Smooth muscle cell (in vitro differentiated cells): ENCODE data around the gene USP25. TPM values are rescaled to one million over a fixed set of nuclear protein-coding genes. Genes with fewer than 3 reads are reported as not detected.

Experiments used
- DNase-seq: peaks from one replicate; lab custom pipeline; 2025; ENCODE audit not compliant: unreplicated experiment; lab: John Stamatoyannopoulos, UW
- H2AFZ ChIP-seq: fragments of 200-600 bp; sonication (generic); 2 replicates; pipeline ENCODE4 v1.6.0; 2016; ENCODE audit warnings: antibody characterized with exemption, low read depth, mild to moderate bottlenecking
- H3F3A ChIP-seq: fragments of 200-600 bp; sonication (generic); 2 replicates; pipeline ENCODE4 v1.6.0; 2017; ENCODE audit warnings: antibody characterized with exemption, low read depth
- H3K27ac ChIP-seq: fragments of 200-600 bp; sonication (generic); 2 replicates; pipeline ENCODE4 v1.5.1; 2016; ENCODE audit warnings: low read depth, mild to moderate bottlenecking
- H3K27me3 ChIP-seq: fragments of 200-600 bp; sonication (generic); 2 replicates; pipeline ENCODE4 v1.6.1; 2016; ENCODE audit warnings: low read depth, mild to moderate bottlenecking
- H3K36me3 ChIP-seq: fragments of 200-600 bp; sonication (generic); 2 replicates; pipeline ENCODE4 v1.5.1; 2016; ENCODE audit warnings: low read depth
- H3K4me1 ChIP-seq: fragments of 200-600 bp; sonication (generic); 2 replicates; pipeline ENCODE4 v1.5.1; 2016; ENCODE audit warnings: low read depth
- H3K4me2 ChIP-seq: fragments of 200-600 bp; sonication (generic); 2 replicates; pipeline ENCODE4 v1.6.0; 2016; ENCODE audit warnings: mild to moderate bottlenecking
- H3K4me3 ChIP-seq: fragments of 200-600 bp; sonication (generic); 2 replicates; pipeline ENCODE4 v1.5.1; 2016; ENCODE audit warnings: mild to moderate bottlenecking
- H3K79me2 ChIP-seq: fragments of 200-600 bp; sonication (generic); 2 replicates; pipeline ENCODE4 v1.6.0; 2016; ENCODE audit warnings: low read depth, mild to moderate bottlenecking
- H3K9ac ChIP-seq: fragments of 200-600 bp; sonication (generic); 2 replicates; pipeline ENCODE4 v1.6.0; 2016; ENCODE audit warnings: low read depth
- H3K9me3 ChIP-seq: fragments of 200-600 bp; sonication (generic); replicated peaks from 2 replicates; pipeline ENCODE4 v1.5.1; 2016; ENCODE audit warnings: low read depth
- H4K20me1 ChIP-seq: fragments of 200-600 bp; sonication (generic); 2 replicates; pipeline ENCODE4 v1.6.0; 2016; ENCODE audit warnings: low read depth
- CTCF ChIP-seq: fragments of 200-600 bp; sonication (generic); IDR thresholded peaks from 2 replicates; pipeline ENCODE4 v1.5.1; 2017; ENCODE audit warnings: borderline replicate concordance, mild to moderate bottlenecking, antibody characterized with exemption; ENCODE audit not compliant: insufficient read depth, poor library complexity, severe bottlenecking
- WGBS: methylation state at CpG from one replicate; pipeline ENCODE4 v1.1.7; 2016; ENCODE audit warnings: low lambda C conversion rate; 5-methylcytosine and 5-hydroxymethylcytosine counted together
- polyA plus RNA-seq: library from polyadenylated mRNA; unstranded; fragments of >200 nt; fragmentation: Nextera tagmentation; extraction: Ambion mirVana; gene quantifications from 2 replicates; pipeline ENCODE4 v1.2.1, GENCODE V29; 2016
- total RNA-seq: library from RNA; depleted of rRNA; stranded (reverse); fragments of >200 nt; gene quantifications from 2 replicates; pipeline ENCODE4 v1.2.3, GENCODE V29; 2014

The USP25 gene
- total and polyA plus RNA-seq, 2 experiments from 2014 or later, result 12.0 to 30.7 TPM

- Histone ChIP-seq H3K9ac (no peak overlapping the region), H3K27me3 (no peaks in the 10 kb centered on the region), H3K4me1 (no peaks in the 10 kb centered on the region), H2AFZ (no peak overlapping the region), H3K79me2 (no peaks in the 10 kb centered on the region), H3K36me3 (no peaks in the 10 kb centered on the region), H3K9me3 (no peaks in the 10 kb centered on the region), H3K4me3 (no peak overlapping the region), H3K4me2 (peak overlapping the region; percentile 66), H4K20me1 (no peaks in the 10 kb centered on the region), H3F3A (no peaks in the 10 kb centered on the region), H3K27ac (peak overlapping the region; percentile 61)
- DNase-seq, result no peak
- WGBS, result 1% methylated on average over 3 of the region's 3 CpGs
- TF ChIP-seq CTCF, result no peak
Measured at GRCh38 chr21:15706696-15707095, 23.1 kb upstream of the USP25 start.

- H3K27me3 ChIP-seq, result no peaks in the 10 kb centered on the region
- H3K4me1 ChIP-seq, result no peaks in the 10 kb centered on the region
- no peaks in the 10 kb centered on the region for H3K9me3 ChIP-seq
- no peaks in the 10 kb centered on the region for H3K36me3 ChIP-seq
- no peak overlapping the region for H3K4me3 ChIP-seq
- 100% methylated on average over 1 of the region's 1 CpG for WGBS
- H3K4me2 ChIP-seq, result no peak overlapping the region
- no peak for DNase-seq
- no peaks in the 10 kb centered on the region for H3K79me2 ChIP-seq
- no peak overlapping the region for H3K27ac ChIP-seq
- H3K9ac ChIP-seq, result no peak overlapping the region
- H2AFZ ChIP-seq, result no peak overlapping the region
- no peak for TF ChIP-seq CTCF
- H4K20me1 ChIP-seq, result no peaks in the 10 kb centered on the region
- no peaks in the 10 kb centered on the region for H3F3A ChIP-seq
Measured at GRCh38 chr21:15713412-15713811, 16.4 kb upstream of the USP25 start.

- H3K9me3 ChIP-seq, result no peaks in the 10 kb centered on the region
- H3K4me3 ChIP-seq, result no peak overlapping the region
- H3K27ac ChIP-seq, result no peak overlapping the region
- no peaks in the 10 kb centered on the region for H3K4me1 ChIP-seq
- no peaks in the 10 kb centered on the region for H3K36me3 ChIP-seq
- H2AFZ ChIP-seq, result no peak overlapping the region
- no peak overlapping the region for H3K4me2 ChIP-seq
- H3K27me3 ChIP-seq, result no peaks in the 10 kb centered on the region
- no peaks in the 10 kb centered on the region for H3K79me2 ChIP-seq
- no peak for DNase-seq
- H4K20me1 ChIP-seq, result no peaks in the 10 kb centered on the region
- no peaks in the 10 kb centered on the region for H3F3A ChIP-seq
- H3K9ac ChIP-seq, result no peak overlapping the region
- no peak for TF ChIP-seq CTCF
Measured at GRCh38 chr21:15718711-15719110, 11.1 kb upstream of the USP25 start.

GRCh38 chr21:15719976-15720375 lies 9.8 kb upstream of the USP25 start:
- H3K4me3 ChIP-seq, result no peak overlapping the region
- H3K79me2 ChIP-seq, result no peaks in the 10 kb centered on the region
- no peaks in the 10 kb centered on the region for H3K27me3 ChIP-seq
- TF ChIP-seq CTCF, result no peak
- no peak overlapping the region for H3K27ac ChIP-seq
- H3K36me3 ChIP-seq, result no peaks in the 10 kb centered on the region
- H3K9me3 ChIP-seq, result no peaks in the 10 kb centered on the region
- no peak overlapping the region for H3K9ac ChIP-seq
- WGBS, result 96% methylated on average over 4 of the region's 4 CpGs
- no peak for DNase-seq
- H4K20me1 ChIP-seq, result no peaks in the 10 kb centered on the region
- H3K4me2 ChIP-seq, result no peak overlapping the region
- no peaks in the 10 kb centered on the region for H3F3A ChIP-seq
- H3K4me1 ChIP-seq, result no peaks in the 10 kb centered on the region
- no peak overlapping the region for H2AFZ ChIP-seq
